CD4-positive, alpha-beta T cell treated with Interleukin-21 for 1 hour (primary cell): ENCODE measurements around the gene FNTB.
"Not testable (repeated sequence)": the region's sequence is repeated elsewhere in the genome, so short reads cannot be mapped to it uniquely, and the experiment has no call there.

Experiments used
- DNase-seq: peaks from one replicate; pipeline ENCODE4 v3.0.0-alpha.2; 2020

Gene FNTB

GRCh38 chr14:65057695-65058094, 71.0 kb downstream of the FNTB start:
- DNase-seq: no peak

DNA sequence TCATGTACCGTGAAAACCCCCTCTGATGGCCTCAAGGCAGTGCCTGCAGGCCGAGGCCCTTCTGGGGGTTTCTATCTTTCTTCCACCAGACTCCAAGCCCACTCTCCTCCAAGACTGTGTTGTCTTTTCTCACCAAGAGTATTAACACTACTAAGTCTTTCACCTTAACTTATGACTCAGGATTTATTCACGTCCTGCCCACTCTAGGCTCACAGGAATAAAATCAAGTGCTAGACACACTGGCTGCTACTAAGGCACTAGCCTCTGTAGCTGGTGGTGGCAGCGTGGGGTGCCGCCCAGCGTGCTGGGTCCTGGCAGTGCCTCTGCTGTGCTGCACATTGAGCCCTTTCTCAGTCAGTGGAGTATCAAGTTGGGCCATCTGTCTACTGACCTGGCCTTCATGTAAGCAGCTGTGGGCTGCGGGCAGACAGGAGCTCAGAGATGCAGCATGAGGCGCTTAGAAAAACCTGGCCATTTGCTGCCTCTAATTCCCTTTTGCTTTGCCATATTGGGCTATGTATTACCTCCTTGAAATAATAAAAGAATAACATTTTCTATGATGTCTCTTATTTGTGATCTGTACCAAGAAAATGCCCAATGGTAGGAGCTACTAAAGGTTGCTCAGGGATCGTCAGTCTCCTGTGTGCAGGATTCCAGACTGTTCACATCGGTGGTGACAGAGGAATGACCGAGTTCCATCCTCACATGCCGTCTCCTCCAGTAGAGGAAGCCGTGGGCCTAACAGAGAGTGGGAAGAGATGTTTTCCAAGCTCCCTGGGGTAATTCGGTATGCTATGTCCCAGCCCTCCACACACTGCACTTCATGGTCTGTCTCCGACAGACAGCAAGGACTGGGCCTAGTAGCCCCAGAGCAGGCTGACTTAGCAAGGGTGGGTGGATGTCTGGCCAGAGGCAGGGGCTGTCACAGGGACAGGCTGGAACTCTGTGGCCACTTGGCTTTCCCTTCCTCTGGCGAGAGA, 75.7 kb downstream of the FNTB start:
- DNase-seq: no peak

GRCh38 chr14:65065719-65066118, 79.0 kb downstream of the FNTB start:
- no peak for DNase-seq

DNA sequence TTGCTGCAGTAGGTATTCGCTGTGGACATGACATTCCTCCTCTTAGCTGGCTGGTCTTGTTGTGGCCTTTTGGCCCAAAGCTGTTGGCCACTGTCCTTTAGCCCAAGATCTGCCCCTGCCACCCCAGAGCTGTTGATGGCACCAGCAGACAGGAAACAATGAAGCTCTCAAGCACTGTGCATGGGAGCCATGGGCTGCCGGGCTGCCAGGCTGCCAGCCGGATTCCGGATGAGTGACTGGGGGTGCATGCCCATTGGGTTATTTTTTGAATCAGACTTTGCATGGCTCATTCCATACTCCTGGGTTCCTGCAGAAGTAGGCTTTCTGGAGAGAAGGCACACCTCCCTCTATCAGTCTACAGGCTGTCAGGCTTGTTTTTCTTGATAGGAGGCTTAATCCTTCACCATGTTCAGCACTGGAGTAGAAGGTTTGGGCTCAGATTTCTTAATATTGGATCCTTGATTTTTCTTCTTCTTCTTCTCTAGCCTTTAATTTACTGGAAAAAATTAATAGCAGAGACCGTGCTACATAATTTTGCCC, 83.2 kb downstream of the FNTB start:
- DNase-seq: no peak

DNA sequence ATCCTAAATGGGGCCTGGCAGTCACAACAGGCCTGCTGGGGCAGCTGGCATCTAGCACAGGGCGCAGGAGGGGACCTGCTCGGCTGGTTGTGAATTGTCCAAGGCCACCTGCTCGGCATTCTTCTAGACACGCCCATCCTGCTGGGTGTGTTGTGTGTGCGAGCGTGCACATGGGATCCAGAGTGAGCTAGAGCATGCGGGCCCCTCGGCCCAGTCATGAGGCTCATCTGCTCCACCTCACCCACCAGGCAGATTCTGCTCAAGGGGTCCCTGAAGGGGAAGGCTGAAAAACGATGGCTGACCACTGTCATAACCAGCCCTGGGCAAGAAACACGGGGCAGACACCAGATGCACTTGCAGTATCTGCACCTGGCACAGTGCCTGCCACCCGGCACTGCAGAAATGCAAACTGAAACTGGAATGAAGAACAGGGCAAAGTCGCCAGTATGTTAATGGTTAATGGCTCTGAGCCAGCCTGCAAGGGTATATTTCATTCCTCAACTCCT, 83.8 kb downstream of the FNTB start:
- DNase-seq: no peak

DNA sequence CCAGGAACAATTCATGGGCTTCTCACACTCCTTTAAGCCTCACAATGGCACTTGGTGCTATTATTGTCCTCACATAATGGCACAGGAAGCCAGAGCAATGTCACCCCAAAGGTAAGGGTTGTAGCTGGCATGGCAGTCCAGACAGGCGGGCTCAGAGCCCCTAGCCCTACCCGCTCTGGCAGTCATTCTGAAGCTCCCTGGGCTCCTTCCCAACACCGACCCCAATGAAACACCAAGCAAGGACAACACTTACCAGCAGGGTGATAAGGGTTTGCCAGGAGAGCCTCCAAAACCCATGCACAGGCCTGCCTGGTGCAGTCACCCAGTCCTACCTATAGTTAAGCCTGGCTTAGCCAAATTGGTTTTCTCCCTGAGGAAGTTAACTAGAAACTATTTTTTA, 84.8 kb downstream of the FNTB start:
- DNase-seq: no peak

- DNase-seq: no peak
These were observed 85.6 kb downstream of the FNTB start for GRCh38 chr14:65072256-65072655.

DNA sequence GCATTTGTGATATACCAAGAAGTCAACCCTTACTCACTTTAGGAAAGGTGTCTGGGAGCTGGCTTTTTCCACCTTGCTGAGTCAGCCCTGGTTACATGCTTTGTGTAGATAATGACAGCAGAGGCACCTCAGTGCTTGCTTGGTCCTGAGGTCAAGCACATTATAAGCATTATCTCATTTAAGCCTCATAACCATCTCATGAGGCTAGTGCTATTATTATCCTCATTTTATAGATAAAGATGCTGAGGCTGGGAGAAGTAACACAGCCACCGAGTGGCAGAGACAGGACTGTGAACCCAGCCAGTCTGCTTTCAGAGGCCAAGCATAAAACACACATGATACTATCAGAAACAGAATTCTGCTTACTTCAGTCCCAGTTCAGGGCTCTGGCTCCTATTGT, 86.2 kb downstream of the FNTB start:
- DNase-seq: no peak

- DNase-seq: no peak
These were observed 87.0 kb downstream of the FNTB start for GRCh38 chr14:65073605-65074201.

GRCh38 chr14:65074449-65075150, 87.9 kb downstream of the FNTB start:
- DNase-seq: no peak

GRCh38 chr14:65075628-65076325, 89.1 kb downstream of the FNTB start:
- no peak for DNase-seq

DNA sequence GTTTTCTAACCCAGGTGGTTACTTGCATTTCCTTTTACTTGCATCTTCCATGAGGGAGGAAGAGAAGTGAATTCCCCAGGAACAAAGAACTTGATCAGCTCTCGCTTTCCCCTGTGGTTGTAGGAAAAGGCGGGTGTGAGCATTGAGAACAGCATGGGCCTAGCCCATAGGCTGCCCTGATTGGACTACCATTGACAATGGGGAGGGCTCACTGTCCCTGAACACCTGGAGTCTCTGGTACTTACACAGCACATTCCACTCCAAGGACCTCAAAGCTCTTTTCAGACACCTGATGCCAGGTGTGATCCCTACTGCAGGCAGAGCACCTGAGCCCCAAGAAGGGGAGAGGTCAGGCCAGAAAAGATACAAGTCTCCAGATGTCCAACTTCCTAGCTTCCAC, 90.6 kb downstream of the FNTB start:
- DNase-seq: no peak

GRCh38 chr14:65079201-65079600, 92.5 kb downstream of the FNTB start:
- no peak for DNase-seq

DNA sequence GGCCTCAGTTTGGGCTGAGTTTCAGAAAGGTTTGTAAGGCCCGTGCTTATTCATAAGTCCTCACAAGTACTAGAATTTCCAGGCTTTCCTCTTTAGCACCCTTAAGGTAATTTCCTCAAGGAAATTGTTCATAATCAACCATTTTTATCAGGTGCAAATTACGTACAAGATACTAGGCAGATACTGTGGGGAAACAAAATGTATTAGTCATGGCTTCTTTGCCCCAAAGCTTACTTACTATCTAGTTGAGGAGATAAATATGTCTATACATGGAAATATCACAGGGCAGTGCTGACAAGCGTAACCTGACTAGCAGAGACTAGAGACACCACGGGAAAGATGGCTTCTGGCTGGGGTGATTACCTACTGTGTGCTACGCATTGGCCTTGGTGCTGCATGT, 93.1 kb downstream of the FNTB start:
- no peak for DNase-seq

GRCh38 chr14:65080960-65081747, 94.5 kb downstream of the FNTB start:
- DNase-seq: no peak

DNA sequence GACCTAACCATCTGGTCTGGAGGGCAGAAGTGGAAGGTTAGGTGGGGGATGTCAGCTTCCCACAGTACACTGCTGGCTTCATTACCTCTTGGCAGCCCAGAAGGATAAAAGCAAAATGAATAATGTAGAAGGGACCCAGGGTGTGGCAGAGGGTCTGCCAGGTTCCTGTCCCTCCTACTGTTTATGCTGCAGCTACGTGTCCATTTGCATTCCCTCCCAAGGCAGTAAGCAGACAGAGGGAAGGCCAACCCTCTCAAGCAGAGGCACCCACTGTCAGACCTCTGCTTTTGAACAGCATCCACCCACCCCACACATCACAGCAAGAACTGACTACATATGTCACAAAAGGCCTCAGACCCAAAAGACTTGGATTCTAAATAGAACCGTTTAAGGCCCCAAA, 96.2 kb downstream of the FNTB start:
- DNase-seq: no peak

GRCh38 chr14:65084554-65085505, 98.1 kb downstream of the FNTB start:
- DNase-seq: no peak

DNA sequence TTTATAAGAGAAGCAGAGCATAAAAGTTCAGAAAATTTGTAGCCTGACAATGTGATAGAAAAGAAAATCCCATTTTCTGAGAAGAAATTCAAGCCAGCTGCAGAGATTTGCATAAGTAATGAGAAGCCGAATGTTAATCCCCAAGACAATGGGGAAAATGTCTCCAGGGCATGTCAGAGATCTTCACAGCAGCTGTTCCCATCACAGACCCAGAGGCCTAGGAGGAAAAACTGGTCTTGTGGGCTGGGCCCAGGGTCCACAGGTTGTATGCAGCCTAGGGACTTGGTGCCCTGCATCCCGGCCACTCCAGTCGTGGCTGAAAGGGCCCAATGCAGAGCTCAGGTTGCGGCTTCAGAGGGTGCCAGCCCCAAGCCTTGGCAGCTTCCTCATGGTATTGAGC, 100.0 kb downstream of the FNTB start:
- DNase-seq: not testable (repeated sequence)

GRCh38 chr14:65087835-65088234, 101.1 kb downstream of the FNTB start:
- not testable (repeated sequence) for DNase-seq

GRCh38 chr14:65092349-65092748, 105.7 kb downstream of the FNTB start:
- no peak for DNase-seq
